Measurements from ENCODE around the gene PSMC5. TPM values are rescaled to one million over a fixed set of nuclear protein-coding genes. Genes with fewer than 3 reads are reported as not detected.

The PSMC5 gene
- total RNA-seq, 1 experiment from 2014 or later, result 183 TPM

GRCh38 chr17:63833741-63834373 is 6.6 kb downstream of the PSMC5 start:
- H3K79me2 ChIP-seq (ENCODE audit: insufficient read depth, low read length), result no peaks in the 10 kb centered on the region; the same call in 1 of the 2 replicates
- H3K27ac Mint-ChIP-seq, result peak overlapping the region in 2 of 3 experiments; percentile 41 to 77; a peak in 3 of 7 replicates

More at GRCh38 chr17:63833741-63834373, 6.6 kb downstream of the PSMC5 start:
- Histone ChIP-seq H4K8ac (replicated peaks; ENCODE audit: insufficient read length, low read depth, low read length) (no peak overlapping the region), H3K9ac (ENCODE audit: extremely low read depth, insufficient read length, low read length) (no peak overlapping the region), H3K4me1 (ENCODE audit: insufficient read depth, low read length) (no peaks in the 10 kb centered on the region; the same call in 1 of the 2 replicates), H2BK15ac (ENCODE audit: low read depth, low read length) (no peak overlapping the region), H3K56ac (ENCODE audit: insufficient read length, low read depth, low read length) (no peak overlapping the region), H3K27me3 (ENCODE audit: insufficient read depth, low read length) (no peaks in the 10 kb centered on the region), H3K14ac (ENCODE audit: insufficient read depth, low read length) (no peak overlapping the region), H4K5ac (ENCODE audit: insufficient read length, low read depth, low read length) (no peak overlapping the region), H3K18ac (ENCODE audit: insufficient read length, low read depth, low read length) (no peak overlapping the region), H3T11ph (ENCODE audit: low read length) (no peak overlapping the region), H2BK5ac (ENCODE audit: insufficient read length, low read length) (no peak overlapping the region), H2AFZ (ENCODE audit: low read length) (no peak overlapping the region), H4K20me1 (ENCODE audit: control insufficient read depth, insufficient read depth, insufficient read length) (peaks cover 2% of the 10 kb centered on the region), H3K23ac (ENCODE audit: insufficient read length, low read depth, low read length) (no peak overlapping the region), H3K79me1 (ENCODE audit: insufficient read depth, low read depth, low read length, poor library complexity, severe bottlenecking) (peaks cover 3% of the 10 kb centered on the region), H2BK20ac (ENCODE audit: low read depth, low read length, poor library complexity, severe bottlenecking) (no peak overlapping the region), H4K91ac (ENCODE audit: insufficient read length, low read depth, low read length) (no peak overlapping the region), H2AK5ac (ENCODE audit: insufficient read length, low read length) (no peak overlapping the region), H3K23me2 (ENCODE audit: insufficient read length, low read depth, low read length, poor library complexity, severe bottlenecking) (no peaks in the 10 kb centered on the region), H3K4ac (ENCODE audit: low read depth, low read length) (no peak overlapping the region), H3K4me2 (ENCODE audit: insufficient read depth, insufficient read length, low read length) (no peak overlapping the region), H2BK12ac (ENCODE audit: insufficient read length, low read depth, low read length) (no peak overlapping the region), H2BK120ac (ENCODE audit: low read depth, low read length, poor library complexity, severe bottlenecking) (no peak overlapping the region), H3K9me3 (ENCODE audit: control insufficient read depth, low read depth, low read length) (no peaks in the 10 kb centered on the region), H3K27ac (ENCODE audit: insufficient read length, low read depth, low read length) (no peak overlapping the region)
- H3K4me1 Mint-ChIP-seq, result peaks cover 7 to 16% of the 10 kb centered on the region in 2 experiments
- H3K36me3 Mint-ChIP-seq (ENCODE audit: insufficient read depth in 1 of 3, low read depth in 3 of 3), result peaks cover 58 to 81% (median 79%) of the 10 kb centered on the region in 3 experiments
- no peaks in the 10 kb centered on the region for H3K9me3 Mint-ChIP-seq
- no peaks in the 10 kb centered on the region for H3K27me3 Mint-ChIP-seq (ENCODE audit: low read depth)
- no peak for TF ChIP-seq CTCF (conservative IDR thresholded peaks at IDR 0.05)
- H3K4me3 Mint-ChIP-seq, result no peak overlapping the region
- no CpG with 5 or more reads among the region's 15 CpGs for WGBS (ENCODE audit: extremely low coverage, insufficient read length, low lambda C conversion rate)
- no peak for DNase-seq

All from H9 (cell line).